OCI-LY7 (cell line): Measurements from ENCODE around the gene DCHS1. TPM values are rescaled to one million over a fixed set of nuclear protein-coding genes. Genes with fewer than 3 reads are reported as not detected.

Source experiments
- BruUV-seq: library from RNA; stranded (reverse); fragments of 400-500 nt; replicated peaks from 2 replicates; lab custom pipeline; 2021; lab: Mats Ljungman, UMichigan
- CTCF ChIA-PET: fragments of 300-600 bp; sonication (Branson Sonifier 250); formaldehyde crosslinking; loops from one replicate; lab custom pipeline; 2022; ENCODE audit warnings: antibody characterized with exemption; ENCODE audit not compliant: unreplicated experiment; lab: Charles Lee
- POLR2A ChIA-PET: fragments of 300-600 bp; sonication (Branson Sonifier 250); formaldehyde crosslinking; loops from one replicate; lab custom pipeline; 2022; ENCODE audit warnings: antibody characterized with exemption; lab: Charles Lee
- DNase-seq: peaks from one replicate; pipeline ENCODE4 v3.0.0-alpha.2; 2015; ENCODE audit warnings: low spot score
- H2AFZ ChIP-seq: fragments of 200-600 bp; sonication (generic), shearing (Covaris generic); 2 replicates; pipeline ENCODE4 v1.6.1; 2014; ENCODE audit warnings: mild to moderate bottlenecking, antibody characterized with exemption, low read length, moderate library complexity
- H3K27ac ChIP-seq: fragments of 200-600 bp; sonication (generic); 2 replicates; pipeline ENCODE4 v1.5.1; 2014; ENCODE audit warnings: mixed run types, low read depth, mild to moderate bottlenecking, moderate library complexity, low read length, inconsistent platforms; ENCODE audit not compliant: poor library complexity, severe bottlenecking
- H3K36me3 ChIP-seq: fragments of 200-600 bp; sonication (generic); 2 replicates; pipeline ENCODE4 v1.6.1; 2014; ENCODE audit warnings: mild to moderate bottlenecking, antibody characterized with exemption, low read length, moderate library complexity, mixed read lengths; ENCODE audit not compliant: insufficient read depth
- H3K4me1 ChIP-seq: fragments of 200-600 bp; sonication (generic); 2 replicates; pipeline ENCODE4 v1.5.1; 2014; ENCODE audit warnings: mild to moderate bottlenecking, low read length; ENCODE audit not compliant: insufficient read depth, poor library complexity, severe bottlenecking
- H3K4me2 ChIP-seq: fragments of 200-600 bp; sonication (generic); 2 replicates; pipeline ENCODE4 v1.6.1; 2014; ENCODE audit warnings: mild to moderate bottlenecking, low read length
- H3K4me3 ChIP-seq: fragments of 200-600 bp; sonication (generic); 2 replicates; pipeline ENCODE4 v1.5.1; 2014; ENCODE audit warnings: mild to moderate bottlenecking, low read depth, low read length; ENCODE audit not compliant: poor library complexity, severe bottlenecking
- H3K79me2 ChIP-seq: fragments of 200-600 bp; sonication (generic); 2 replicates; pipeline ENCODE4 v1.6.1; 2016; ENCODE audit warnings: low read depth, mild to moderate bottlenecking, low read length, moderate library complexity, mixed read lengths; ENCODE audit not compliant: insufficient read depth
- H3K9me2 ChIP-seq: fragments of 200-600 bp; sonication (generic); 2 replicates; pipeline ENCODE4 v1.6.1; 2016; ENCODE audit warnings: mild to moderate bottlenecking, low read length, mixed read lengths; ENCODE audit not compliant: insufficient read depth
- H3K9me3 ChIP-seq: fragments of 200-600 bp; sonication (generic); 2 replicates; pipeline ENCODE4 v1.6.1; 2014; ENCODE audit warnings: mild to moderate bottlenecking, mixed run types, low read length, mixed read lengths
- H4K20me1 ChIP-seq: fragments of 200-600 bp; sonication (generic); 2 replicates; pipeline ENCODE4 v1.6.1; 2014; ENCODE audit warnings: mild to moderate bottlenecking, antibody characterized with exemption, low read length, moderate library complexity, mixed read lengths; ENCODE audit not compliant: insufficient read depth
- CTCF ChIP-seq: fragments of 200-600 bp; sonication (generic); conservative IDR thresholded peaks from 2 replicates; pipeline ENCODE4 v1.5.1; 2014; ENCODE audit warnings: mild to moderate bottlenecking, antibody characterized with exemption, low read length, moderate library complexity, mixed read lengths
- EZH2phosphoT487 ChIP-seq: fragments of 200-600 bp; sonication (generic); IDR thresholded peaks from 2 replicates; pipeline ENCODE4 v1.6.1; 2018; ENCODE audit warnings: low read depth, borderline replicate concordance, mild to moderate bottlenecking, mixed run types, antibody characterized with exemption, low read length, moderate library complexity, mixed read lengths
- intact Hi-C: fragments of 100-400 bp; cut with micrococcal nuclease; formaldehyde crosslinking; loops from one replicate; pipeline ENCODE4 v1.10.0; 2022; ENCODE audit not compliant: unreplicated experiment
- total RNA-seq, 2 experiments: library from RNA; depleted of rRNA in 1 of 2; stranded (reverse); fragments of >200 nt in 1 of 2; shearing (Covaris generic) in 1 of 2; gene quantifications; 2 replicates each; pipeline ENCODE4 v1.2.3, GENCODE V29; 2014 to 2022

The DCHS1 gene
- total RNA-seq, 2 experiments from 2014 or later, result 0.67 to 1.1 TPM

- intact Hi-C loops, result no loop called here
- H3K4me2 ChIP-seq, result no peak overlapping the region
- no peak for DNase-seq
- no TSS peak for BruUV-seq
- ChIA-PET POLR2A (interaction anchor here (0.6 to 0.7 kb wide), 4 partner anchors 17 to 341 kb away, joined by 3 to 8 read pairs (median 4); no protein-coding TSS in a partner anchor), CTCF (no interaction called here)
- H2AFZ ChIP-seq, result no peak overlapping the region
- no peaks in the 10 kb centered on the region for H3K9me2 ChIP-seq
- H3K4me1 ChIP-seq, result no peaks in the 10 kb centered on the region
- no peaks in the 10 kb centered on the region for H3K79me2 ChIP-seq
- no peak for TF ChIP-seq CTCF
- TF ChIP-seq EZH2phosphoT487, result no peak
- no peak overlapping the region for H3K4me3 ChIP-seq
- H3K27ac ChIP-seq, result no peak overlapping the region
- no peaks in the 10 kb centered on the region for H3K36me3 ChIP-seq
- no peaks in the 10 kb centered on the region for H4K20me1 ChIP-seq
- no peaks in the 10 kb centered on the region for H3K9me3 ChIP-seq
Observed at GRCh38 chr11:6666302-6667183, 10.9 kb upstream of the DCHS1 start.

GRCh38 chr11:6664551-6664950 is 8.9 kb upstream of the DCHS1 start:
- Histone ChIP-seq H3K79me2 (no peaks in the 10 kb centered on the region), H3K9me2 (no peaks in the 10 kb centered on the region), H3K36me3 (no peaks in the 10 kb centered on the region), H4K20me1 (no peaks in the 10 kb centered on the region), H3K4me1 (no peaks in the 10 kb centered on the region), H3K27ac (no peak overlapping the region), H2AFZ (no peak overlapping the region), H3K4me2 (no peak overlapping the region), H3K9me3 (no peaks in the 10 kb centered on the region), H3K4me3 (no peak overlapping the region)
- intact Hi-C loops, result no loop called here
- ChIA-PET POLR2A (no interaction called here), CTCF (no interaction called here)
- no peak for DNase-seq
- BruUV-seq, result no TSS peak
- TF ChIP-seq CTCF, result no peak
- no peak for TF ChIP-seq EZH2phosphoT487
